ENCODE results near the gene TIMP1.

DNA sequence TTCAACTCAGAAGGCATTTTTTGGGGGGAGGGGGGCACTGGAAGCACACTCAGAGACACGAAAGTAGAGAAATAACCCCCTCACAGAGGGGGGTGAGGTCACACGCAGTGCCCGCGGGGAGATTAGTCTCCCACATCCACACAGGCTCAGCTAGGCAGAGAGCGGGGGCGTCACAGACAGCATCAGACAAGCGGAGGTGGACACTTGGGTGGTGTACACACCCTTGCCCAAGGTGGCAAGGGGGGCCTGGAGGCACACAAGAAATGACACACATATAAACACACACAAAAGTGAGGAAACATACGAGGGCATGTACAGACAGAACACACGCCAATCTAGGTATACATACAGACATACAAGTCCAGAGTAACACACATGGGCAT, 38.1 kb downstream of the TIMP1 start:
- TF ChIP-seq ZNF274 (IDR thresholded peaks at IDR 0.05; ENCODE audit: low read depth, low read length) (no peak), YY1 (IDR thresholded peaks at IDR 0.05; ENCODE audit: insufficient read depth, insufficient read length) (no peak), SUZ12 (IDR thresholded peaks at IDR 0.05; ENCODE audit: extremely low read depth, insufficient read depth, insufficient read length) (no peak)

Measured in NT2/D1 (cell line).